Measurements from ENCODE around the gene CYREN. TPM values are rescaled to one million over a fixed set of nuclear protein-coding genes. Genes with fewer than 3 reads are reported as not detected.

CYREN gene
- total RNA-seq, 4 donors from 2014 or later: 41.8 to 50.6 (median 49.4) TPM

DNA sequence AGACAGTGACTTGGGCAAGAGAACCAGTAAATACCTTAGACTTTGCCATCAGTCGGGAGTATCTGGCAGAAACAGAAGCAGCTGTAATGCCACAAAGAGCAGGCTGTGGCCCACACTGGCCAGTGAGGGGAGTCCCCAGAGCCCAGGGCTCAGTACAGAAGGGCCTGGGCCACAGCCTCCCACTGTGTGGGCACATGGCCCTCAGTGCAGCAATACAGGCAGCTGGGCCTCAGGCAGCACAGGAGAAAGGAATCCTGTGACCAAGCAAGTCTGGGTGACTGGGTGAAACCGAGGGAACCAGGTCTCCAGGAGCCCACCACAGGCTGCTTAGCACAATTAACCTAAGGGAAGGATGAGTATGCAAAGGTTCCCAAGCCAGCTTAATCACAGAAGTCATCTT, 26.8 kb upstream of the CYREN start:
- 95% methylated on average over 2 of the region's 2 CpGs for WGBS, 2 donors
- H3K36me3 ChIP-seq: peaks cover 0 to 100% (median 14%) of the 10 kb centered on the region in 3 donors
- TF ChIP-seq, protein P1, sequence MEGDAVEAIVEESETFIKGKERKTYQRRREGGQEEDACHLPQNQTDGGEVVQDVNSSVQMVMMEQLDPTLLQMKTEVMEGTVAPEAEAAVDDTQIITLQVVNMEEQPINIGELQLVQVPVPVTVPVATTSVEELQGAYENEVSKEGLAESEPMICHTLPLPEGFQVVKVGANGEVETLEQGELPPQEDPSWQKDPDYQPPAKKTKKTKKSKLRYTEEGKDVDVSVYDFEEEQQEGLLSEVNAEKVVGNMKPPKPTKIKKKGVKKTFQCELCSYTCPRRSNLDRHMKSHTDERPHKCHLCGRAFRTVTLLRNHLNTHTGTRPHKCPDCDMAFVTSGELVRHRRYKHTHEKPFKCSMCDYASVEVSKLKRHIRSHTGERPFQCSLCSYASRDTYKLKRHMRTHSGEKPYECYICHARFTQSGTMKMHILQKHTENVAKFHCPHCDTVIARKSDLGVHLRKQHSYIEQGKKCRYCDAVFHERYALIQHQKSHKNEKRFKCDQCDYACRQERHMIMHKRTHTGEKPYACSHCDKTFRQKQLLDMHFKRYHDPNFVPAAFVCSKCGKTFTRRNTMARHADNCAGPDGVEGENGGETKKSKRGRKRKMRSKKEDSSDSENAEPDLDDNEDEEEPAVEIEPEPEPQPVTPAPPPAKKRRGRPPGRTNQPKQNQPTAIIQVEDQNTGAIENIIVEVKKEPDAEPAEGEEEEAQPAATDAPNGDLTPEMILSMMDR (IDR thresholded peaks at IDR 0.05): no peak
- TF ChIP-seq EP300 (IDR thresholded peaks at IDR 0.05): no peak
- TF ChIP-seq POLR2A (IDR thresholded peaks at IDR 0.05): no peak

DNA sequence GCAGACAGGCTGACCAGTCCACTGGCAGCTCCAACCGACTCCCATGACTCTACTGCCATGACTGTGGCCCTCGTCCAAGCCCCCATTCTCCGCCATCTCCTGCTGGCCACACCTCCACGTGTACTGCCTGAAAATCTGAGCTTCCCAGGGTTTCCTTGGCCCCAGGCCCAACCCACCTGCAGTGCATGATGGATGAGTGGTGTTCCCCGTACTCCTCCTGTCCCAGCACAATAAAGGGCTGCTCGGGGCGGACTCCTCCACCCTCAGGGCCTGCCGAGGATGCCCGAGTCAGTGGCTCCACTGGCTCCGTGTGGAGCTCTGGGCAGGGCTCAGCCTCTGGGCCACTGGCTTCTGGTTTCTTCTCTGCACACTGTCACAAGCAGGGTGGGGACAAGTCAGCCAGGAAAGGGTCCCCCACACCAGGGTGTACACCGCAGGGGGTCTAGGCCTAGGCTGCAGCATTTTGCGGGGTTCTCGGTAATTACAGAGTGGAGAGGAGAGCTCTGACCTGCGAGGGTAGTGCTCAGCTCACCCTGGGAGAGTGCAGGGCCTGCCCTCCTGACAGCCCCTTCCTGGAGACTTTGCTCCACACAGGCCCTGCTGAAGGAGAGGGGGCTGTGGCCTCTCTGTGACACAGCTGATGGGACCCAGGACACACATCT, 25.6 kb upstream of the CYREN start:
- Histone ChIP-seq H3K27me3 (no peaks in the 10 kb centered on the region), H3K27ac (no peak overlapping the region), H3K4me3 (no peak overlapping the region), H3K36me3 (peaks cover 0 to 100% (median 14%) of the 10 kb centered on the region in 3 donors), H3K9me3 (no peaks in the 10 kb centered on the region), H3K4me1 (no peaks in the 10 kb centered on the region)
- WGBS, 2 donors: 92 to 99% methylated on average over 14 of the region's 14 CpGs
- no peak for DNase-seq (ENCODE audit: low spot score in 2 of 2)
- TF ChIP-seq POLR2A (IDR thresholded peaks at IDR 0.05) (no peak), EP300 (IDR thresholded peaks at IDR 0.05) (no peak)
- TF ChIP-seq, protein P1 (IDR thresholded peaks at IDR 0.05): no peak

More for the DNA sequence above, 26.8 kb upstream of the CYREN start:
- Histone ChIP-seq H3K27me3 (no peaks in the 10 kb centered on the region), H3K9me3 (no peaks in the 10 kb centered on the region), H3K4me3 (no peak overlapping the region), H3K27ac (no peak overlapping the region), H3K4me1 (peaks cover 0 to 4% (median 0%) of the 10 kb centered on the region in 4 donors)
- DNase-seq (ENCODE audit: low spot score in 2 of 2): no peak

DNA sequence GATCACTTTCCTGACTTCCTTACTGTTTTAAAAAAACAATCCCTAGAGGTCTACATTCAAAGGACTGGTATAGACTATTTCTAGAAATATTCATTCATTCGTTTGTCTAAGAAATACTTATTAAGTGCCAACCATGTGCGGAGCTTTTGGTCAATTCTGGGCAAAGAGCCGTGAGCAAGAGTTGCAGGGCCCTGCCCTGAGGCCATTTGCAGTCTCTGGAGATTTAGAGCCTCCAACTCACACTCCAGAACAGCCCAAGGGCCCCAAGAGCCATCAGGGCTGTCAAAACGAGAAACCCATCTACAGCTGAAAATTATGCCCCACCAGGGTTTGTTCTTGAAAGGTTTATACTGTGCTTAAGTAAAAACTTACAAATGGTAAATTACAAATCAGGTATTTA, 24.6 kb upstream of the CYREN start:
- no peak for TF ChIP-seq POLR2A (IDR thresholded peaks at IDR 0.05)
- TF ChIP-seq, protein P1 (IDR thresholded peaks at IDR 0.05): no peak
- no peak for TF ChIP-seq EP300 (IDR thresholded peaks at IDR 0.05)
- no peak overlapping the region for H3K27ac ChIP-seq
- H3K4me1 ChIP-seq: peaks cover 0 to 1% (median 0%) of the 10 kb centered on the region in 4 donors
- H3K27me3 ChIP-seq: no peaks in the 10 kb centered on the region
- peaks cover 0 to 94% (median 13%) of the 10 kb centered on the region in 3 donors for H3K36me3 ChIP-seq
- no peak for DNase-seq (ENCODE audit: low spot score in 2 of 2)
- H3K4me3 ChIP-seq: no peak overlapping the region
- no peaks in the 10 kb centered on the region for H3K9me3 ChIP-seq
- WGBS, 2 donors: 75 to 79% methylated on average over 4 of the region's 4 CpGs

DNA sequence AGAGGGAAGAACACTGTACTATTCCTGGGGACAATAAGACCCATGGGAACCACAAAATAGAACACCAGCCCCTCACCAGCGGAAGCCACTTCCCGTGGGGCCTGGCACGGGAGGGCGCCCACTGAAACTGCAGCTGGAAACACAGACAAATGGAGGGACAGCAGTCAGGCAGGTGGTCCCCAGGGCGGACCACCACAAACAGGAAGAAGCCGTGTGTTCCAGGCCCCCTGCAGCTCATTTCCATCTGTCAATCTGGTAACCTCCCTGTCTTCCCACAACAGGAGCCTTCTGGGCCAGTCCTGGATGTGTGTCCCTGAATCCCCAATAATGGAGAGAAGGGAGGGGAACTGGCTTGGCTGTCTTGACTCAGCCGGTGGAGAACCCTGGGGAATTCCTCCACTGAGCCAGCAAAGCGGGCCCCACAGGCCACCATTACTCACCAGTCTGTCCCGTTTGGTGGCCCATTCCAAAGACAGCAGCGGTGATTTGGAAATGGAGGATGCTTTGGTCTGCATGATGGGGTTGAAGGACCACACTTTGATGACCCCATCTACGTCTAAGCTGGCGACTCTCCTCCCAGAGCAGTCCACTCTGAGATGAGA, 24.1 kb upstream of the CYREN start:
- Histone ChIP-seq H3K27me3 (no peaks in the 10 kb centered on the region), H3K9me3 (no peaks in the 10 kb centered on the region), H3K4me3 (no peak overlapping the region), H3K36me3 (peaks cover 0 to 93% (median 10%) of the 10 kb centered on the region in 3 donors), H3K4me1 (peaks cover 0 to 5% (median 0%) of the 10 kb centered on the region in 4 donors), H3K27ac (peak overlapping the region in 1 of 4 donors; percentile 39)
- TF ChIP-seq, protein P1 (IDR thresholded peaks at IDR 0.05): no peak
- TF ChIP-seq POLR2A (IDR thresholded peaks at IDR 0.05): no peak
- 77 to 83% methylated on average over 12 of the region's 12 CpGs for WGBS, 2 donors
- no peak for DNase-seq (ENCODE audit: low spot score in 2 of 2)

DNA sequence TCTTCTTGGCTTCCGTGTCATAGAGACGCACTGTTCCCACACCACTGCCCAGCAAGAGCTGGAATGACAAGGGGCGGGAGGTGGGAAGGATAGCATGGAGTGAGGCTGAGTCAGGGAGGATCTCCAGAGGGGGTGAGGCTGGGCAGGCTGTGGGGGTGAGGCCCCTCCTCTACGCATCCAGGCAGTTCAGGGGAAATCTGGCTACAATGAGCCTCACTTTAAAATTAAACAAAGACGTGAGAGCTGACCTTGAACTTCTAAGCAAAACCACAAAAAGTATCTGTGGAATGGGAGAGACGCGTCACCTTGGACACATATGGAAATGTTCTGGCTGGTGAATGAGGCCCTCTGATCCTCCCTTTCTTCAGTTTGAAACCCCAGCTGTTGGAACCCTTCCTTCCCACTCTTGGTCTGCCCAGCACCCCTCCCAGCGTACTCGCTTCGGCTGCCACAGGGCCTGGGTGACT, 23.1 kb upstream of the CYREN start:
- H3K4me1 ChIP-seq: peaks cover 0 to 10% (median 0%) of the 10 kb centered on the region in 4 donors
- TF ChIP-seq EP300 (IDR thresholded peaks at IDR 0.05) (no peak), POLR2A (IDR thresholded peaks at IDR 0.05) (no peak)
- TF ChIP-seq, protein P1 (IDR thresholded peaks at IDR 0.05): no peak
- no peak overlapping the region for H3K4me3 ChIP-seq
- no peaks in the 10 kb centered on the region for H3K9me3 ChIP-seq
- H3K36me3 ChIP-seq: peaks cover 4 to 93% (median 16%) of the 10 kb centered on the region in 3 donors
- H3K27me3 ChIP-seq: no peaks in the 10 kb centered on the region
- 87 to 88% methylated on average over 10 of the region's 10 CpGs for WGBS, 2 donors
- DNase-seq (ENCODE audit: low spot score in 2 of 2): no peak
- H3K27ac ChIP-seq: peak overlapping the region in 1 of 4 donors; percentile 39
